ENCODE results near the gene UBQLN3.

The UBQLN3 gene

DNA sequence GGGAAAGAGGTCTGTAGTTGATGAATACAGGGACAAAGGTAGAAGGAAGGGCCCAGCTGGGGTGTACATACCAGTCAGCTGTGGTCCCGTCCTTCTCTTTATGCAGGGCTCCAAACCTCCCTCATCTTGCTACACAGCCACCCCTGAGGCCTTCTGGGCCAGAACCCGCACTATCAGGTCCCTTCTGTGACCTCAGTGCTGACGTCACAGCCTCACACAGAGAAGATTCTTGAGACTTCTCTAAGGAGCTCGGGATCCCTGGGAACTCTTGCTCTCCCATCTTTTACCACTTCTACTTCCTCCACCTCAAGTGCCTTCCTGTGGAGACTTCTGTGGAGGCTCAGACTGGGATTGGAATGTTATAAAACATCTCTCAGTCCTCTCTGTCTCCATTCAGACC is at the start of gene UBQLN3:
Gene UBQLN3 (minus strand): TSS at position 155 of the 400 bp plus-strand sequence. CDS start 399 bp downstream, outside the sequence.
- Histone ChIP-seq H3K27ac (no peak within 1 kb of the TSS), H3K4me1 (ENCODE audit: control insufficient read depth in 1 of 2, insufficient read depth in 1 of 2, low read depth in 1 of 2, low read length in 1 of 2) (no peaks in the 10 kb centered on the region), H3K4me3 (ENCODE audit: low read depth in 1 of 2, low read length in 1 of 2) (no peak within 1 kb of the TSS), H3K9me3 (no peaks in the 10 kb centered on the region), H3K27me3 (no peaks in the 10 kb centered on the region), H3K36me3 (no peaks in the 10 kb centered on the region)
- TF ChIP-seq CTCF (IDR thresholded peaks at IDR 0.05): no peak

DNA sequence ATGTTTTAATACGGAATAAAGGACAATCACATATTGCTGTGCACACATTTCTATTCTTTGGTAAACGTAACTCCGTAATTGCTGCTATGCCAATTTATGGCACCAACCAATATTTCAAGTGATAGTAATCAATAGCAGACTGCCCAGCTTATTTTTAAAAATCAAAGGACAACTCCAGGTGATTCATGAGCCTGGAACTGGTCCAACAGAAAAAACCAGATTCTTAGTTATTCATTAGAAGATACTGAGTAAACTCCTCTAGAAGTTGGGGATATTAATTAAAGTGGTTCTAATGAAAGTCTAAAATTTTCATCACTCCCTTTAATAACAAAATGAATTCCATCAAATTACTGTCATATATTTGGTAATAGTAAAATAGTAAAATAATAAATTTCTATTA is 48.0 kb upstream of the UBQLN3 start:
- Histone ChIP-seq H3K27ac (no peak overlapping the region), H3K4me3 (ENCODE audit: low read depth in 1 of 2, low read length in 1 of 2) (no peak overlapping the region), H3K27me3 (no peaks in the 10 kb centered on the region), H3K36me3 (no peaks in the 10 kb centered on the region), H3K9me3 (no peaks in the 10 kb centered on the region), H3K4me1 (ENCODE audit: control insufficient read depth in 1 of 2, insufficient read depth in 1 of 2, low read depth in 1 of 2, low read length in 1 of 2) (no peaks in the 10 kb centered on the region)
- TF ChIP-seq CTCF (IDR thresholded peaks at IDR 0.05): no peak

DNA sequence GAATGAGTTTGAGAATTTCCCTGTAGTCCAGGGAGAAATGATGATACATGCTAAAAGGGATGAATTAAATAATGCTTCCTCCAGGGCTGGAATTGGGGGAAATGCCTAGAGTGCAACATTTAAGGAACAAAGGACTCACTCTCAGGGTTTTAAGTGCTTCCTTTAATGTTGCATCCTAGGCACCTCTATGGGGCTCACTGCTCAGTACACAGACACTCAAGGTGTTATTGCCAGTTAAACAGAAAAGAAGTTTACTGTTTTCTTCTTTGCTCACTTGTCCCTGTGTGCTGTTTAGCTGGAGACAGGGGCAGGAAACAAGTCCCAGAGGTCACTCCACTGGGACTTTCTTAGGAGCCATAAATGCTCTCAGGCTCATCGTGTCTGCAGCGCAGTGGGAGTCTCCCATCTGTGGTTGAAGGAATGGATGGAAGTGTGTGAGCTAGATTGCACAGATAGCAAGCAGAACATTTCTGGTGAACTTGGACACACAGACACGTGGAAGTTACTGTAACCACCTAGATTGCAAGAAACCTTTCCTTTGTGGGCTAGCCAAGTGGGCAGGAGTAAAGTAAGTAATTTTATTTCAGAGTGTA is 46.9 kb upstream of the UBQLN3 start:
- no peaks in the 10 kb centered on the region for H3K27me3 ChIP-seq
- no peaks in the 10 kb centered on the region for H3K36me3 ChIP-seq
- no peaks in the 10 kb centered on the region for H3K9me3 ChIP-seq
- H3K27ac ChIP-seq: no peak overlapping the region
- H3K4me1 ChIP-seq (ENCODE audit: control insufficient read depth in 1 of 2, insufficient read depth in 1 of 2, low read depth in 1 of 2, low read length in 1 of 2): no peaks in the 10 kb centered on the region
- no peak for TF ChIP-seq CTCF (IDR thresholded peaks at IDR 0.05)
- H3K4me3 ChIP-seq (ENCODE audit: low read depth in 1 of 2, low read length in 1 of 2): no peak overlapping the region

DNA sequence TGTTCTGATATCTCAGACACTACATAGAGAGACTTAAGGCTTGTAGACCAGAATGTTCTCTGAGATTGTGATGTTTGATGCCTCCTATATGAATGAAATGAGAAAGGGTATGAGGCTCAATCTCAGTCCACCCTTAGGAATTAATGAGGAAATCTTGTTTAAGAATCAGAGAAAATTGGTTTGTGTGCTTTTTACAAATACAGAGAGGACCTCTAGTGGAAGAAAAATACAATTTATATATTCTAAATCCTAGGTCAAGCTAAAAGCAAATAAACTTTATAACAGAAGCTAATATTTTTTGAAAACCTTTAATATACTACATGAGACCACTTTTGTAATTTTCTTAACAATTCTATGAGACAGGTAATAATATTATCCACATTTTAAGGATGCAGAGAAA is 43.6 kb upstream of the UBQLN3 start:
- H3K4me3 ChIP-seq (ENCODE audit: low read depth in 1 of 2, low read length in 1 of 2): no peak overlapping the region
- no peaks in the 10 kb centered on the region for H3K36me3 ChIP-seq
- H3K27me3 ChIP-seq: no peaks in the 10 kb centered on the region
- no peaks in the 10 kb centered on the region for H3K4me1 ChIP-seq (ENCODE audit: control insufficient read depth in 1 of 2, insufficient read depth in 1 of 2, low read depth in 1 of 2, low read length in 1 of 2)
- H3K9me3 ChIP-seq: no peaks in the 10 kb centered on the region
- TF ChIP-seq CTCF (IDR thresholded peaks at IDR 0.05): no peak
- H3K27ac ChIP-seq: no peak overlapping the region

DNA sequence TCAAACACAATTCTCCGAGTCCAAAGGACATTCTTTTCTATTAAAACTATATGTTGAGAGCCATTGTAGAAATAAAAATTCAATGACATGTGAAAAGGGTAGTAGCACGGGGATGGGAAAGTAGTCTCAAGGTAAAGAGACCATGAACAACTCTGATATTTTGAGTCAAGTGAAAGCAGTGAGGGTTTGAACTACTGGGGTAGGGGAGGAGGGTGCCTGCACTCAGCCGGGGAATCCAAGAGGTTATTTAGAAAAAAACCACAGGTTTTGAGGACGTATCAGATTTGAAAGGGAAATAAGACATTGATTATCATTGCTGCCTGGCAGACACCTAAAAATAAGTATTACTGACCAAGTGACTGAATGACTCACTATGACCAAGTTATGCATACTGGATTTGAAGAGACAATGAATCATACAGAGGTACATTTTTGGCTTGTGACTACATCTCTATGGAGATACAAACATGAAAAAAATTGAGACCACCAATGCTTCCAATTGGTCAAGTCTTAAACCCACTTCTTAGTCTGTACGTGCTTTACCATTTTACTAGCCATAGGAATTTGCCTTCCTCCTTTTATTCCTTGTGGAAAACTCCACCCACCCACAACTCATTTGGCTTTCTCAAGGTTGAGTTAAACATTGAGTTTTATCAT is 40.8 kb upstream of the UBQLN3 start:
- Histone ChIP-seq H3K4me3 (ENCODE audit: low read depth in 1 of 2, low read length in 1 of 2) (no peak overlapping the region), H3K27ac (no peak overlapping the region), H3K27me3 (no peaks in the 10 kb centered on the region), H3K36me3 (no peaks in the 10 kb centered on the region), H3K9me3 (no peaks in the 10 kb centered on the region), H3K4me1 (ENCODE audit: control insufficient read depth in 1 of 2, insufficient read depth in 1 of 2, low read depth in 1 of 2, low read length in 1 of 2) (no peaks in the 10 kb centered on the region)
- TF ChIP-seq CTCF (IDR thresholded peaks at IDR 0.05): no peak
